Measurements from ENCODE around the gene ADARB2. TPM values are rescaled to one million over a fixed set of nuclear protein-coding genes. Genes with fewer than 3 reads are reported as not detected.

The ADARB2 gene
- total RNA-seq, 1 donor from 2014 or later: 0.11 TPM

GRCh38 chr10:1607466-1607865 lies 129.9 kb downstream of the ADARB2 start:
- intact Hi-C loops (cut with micrococcal nuclease): no loop called here
- TF ChIP-seq CTCF (IDR thresholded peaks at IDR 0.05; ENCODE audit: borderline replicate concordance): no peak
- Histone ChIP-seq H3K4me3 (no peak overlapping the region), H3K36me3 (no peaks in the 10 kb centered on the region), H3K9me3 (replicated peaks) (no peaks in the 10 kb centered on the region), H3K27me3 (ENCODE audit: low read depth) (peaks cover 88% of the 10 kb centered on the region), H3K4me1 (peaks cover 8% of the 10 kb centered on the region), H3K27ac (replicated peaks) (no peak overlapping the region)
- DNase-seq: no peak

- H3K4me1 ChIP-seq: peaks cover 8% of the 10 kb centered on the region
- no peak overlapping the region for H3K27ac ChIP-seq (replicated peaks)
- H3K4me3 ChIP-seq: no peak overlapping the region
- H3K9me3 ChIP-seq (replicated peaks): no peaks in the 10 kb centered on the region
- peaks cover 86% of the 10 kb centered on the region for H3K27me3 ChIP-seq (ENCODE audit: low read depth)
- no peak for TF ChIP-seq CTCF (IDR thresholded peaks at IDR 0.05; ENCODE audit: borderline replicate concordance)
- DNase-seq: no peak
- intact Hi-C loops (cut with micrococcal nuclease): no loop called here
- no peaks in the 10 kb centered on the region for H3K36me3 ChIP-seq
Measured at GRCh38 chr10:1605999-1606940, 131.1 kb downstream of the ADARB2 start.

GRCh38 chr10:1605121-1605520 lies 132.2 kb downstream of the ADARB2 start:
- H3K4me3 ChIP-seq: no peak overlapping the region
- no peaks in the 10 kb centered on the region for H3K9me3 ChIP-seq (replicated peaks)
- peaks cover 8% of the 10 kb centered on the region for H3K4me1 ChIP-seq
- TF ChIP-seq CTCF (IDR thresholded peaks at IDR 0.05; ENCODE audit: borderline replicate concordance): no peak
- intact Hi-C loops (cut with micrococcal nuclease): no loop called here
- no peak for DNase-seq
- H3K36me3 ChIP-seq: no peaks in the 10 kb centered on the region
- no peak overlapping the region for H3K27ac ChIP-seq (replicated peaks)
- peaks cover 77% of the 10 kb centered on the region for H3K27me3 ChIP-seq (ENCODE audit: low read depth)

DNA sequence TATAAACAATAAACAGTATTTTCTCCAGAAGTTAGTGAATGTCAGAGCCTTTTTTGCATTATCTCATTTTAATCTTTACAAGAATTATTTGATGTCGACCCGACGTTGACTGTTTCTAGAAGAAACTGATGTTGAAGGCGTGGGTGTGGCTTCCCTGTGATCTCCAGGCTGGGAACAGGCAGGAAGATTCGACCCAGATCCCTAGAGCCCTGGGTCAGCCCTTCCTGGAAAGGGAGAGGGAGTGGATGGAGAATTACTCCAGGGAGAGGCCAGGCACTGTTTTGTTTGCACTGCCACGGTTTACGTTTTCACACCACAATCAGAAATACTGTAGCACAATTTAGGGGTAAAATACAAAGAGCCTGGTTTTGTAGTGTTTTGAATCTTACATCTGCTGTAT lies 133.1 kb downstream of the ADARB2 start:
- H3K36me3 ChIP-seq: no peaks in the 10 kb centered on the region
- H3K9me3 ChIP-seq (replicated peaks): no peaks in the 10 kb centered on the region
- DNase-seq: no peak
- no peak for TF ChIP-seq CTCF (IDR thresholded peaks at IDR 0.05; ENCODE audit: borderline replicate concordance)
- H3K4me3 ChIP-seq: no peak overlapping the region
- no peak overlapping the region for H3K27ac ChIP-seq (replicated peaks)
- peaks cover 74% of the 10 kb centered on the region for H3K27me3 ChIP-seq (ENCODE audit: low read depth)
- intact Hi-C loops (cut with micrococcal nuclease): no loop called here
- H3K4me1 ChIP-seq: peaks cover 6% of the 10 kb centered on the region

DNA sequence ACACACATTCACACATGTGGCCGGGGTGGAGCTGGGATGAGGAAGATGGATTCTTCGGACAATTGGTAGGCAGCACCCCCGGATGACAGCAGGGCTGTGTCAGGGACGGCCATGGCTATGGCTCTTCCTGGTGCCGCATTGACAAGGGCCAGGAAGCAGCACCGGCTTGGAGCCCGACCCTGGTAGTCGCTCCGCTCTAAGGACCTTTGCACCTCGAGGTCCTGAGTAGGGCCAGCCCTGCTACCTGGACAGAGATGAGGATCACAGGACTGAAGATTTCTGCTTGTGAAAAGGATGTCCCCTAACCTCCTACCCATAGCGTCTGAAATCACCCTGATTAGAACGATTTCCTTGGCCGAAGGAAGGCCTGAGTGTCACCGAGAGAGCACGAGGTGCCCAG lies 134.1 kb downstream of the ADARB2 start:
- no peak for DNase-seq
- no peaks in the 10 kb centered on the region for H3K9me3 ChIP-seq (replicated peaks)
- TF ChIP-seq CTCF (IDR thresholded peaks at IDR 0.05; ENCODE audit: borderline replicate concordance): no peak
- intact Hi-C loops (cut with micrococcal nuclease): no loop called here
- H3K27me3 ChIP-seq (ENCODE audit: low read depth): peaks cover 72% of the 10 kb centered on the region
- H3K4me3 ChIP-seq: no peak overlapping the region
- no peak overlapping the region for H3K27ac ChIP-seq (replicated peaks)
- no peaks in the 10 kb centered on the region for H3K4me1 ChIP-seq
- H3K36me3 ChIP-seq: no peaks in the 10 kb centered on the region

Data from left ventricle myocardium inferior (tissue), 1 donor.